Sciatic nerve (tissue), 2 donors: ENCODE data around the gene USP9Y. TPM values are rescaled to one million over a fixed set of nuclear protein-coding genes. Genes with fewer than 3 reads are reported as not detected.
"Not testable (repeated sequence)": the region's sequence is repeated elsewhere in the genome, so short reads cannot be mapped to it uniquely, and the experiment has no call there.

Experiments
- ATAC-seq: fragments of 200-7000 bp; cut with Tn5 transposase; one replicate; pipeline ENCODE4 v1.9.1; 2020; ENCODE audit warnings: mild to moderate bottlenecking, moderate library complexity
- DNase-seq: peaks from one replicate; pipeline ENCODE4 v3.0.0-alpha.2; 2020; ENCODE audit warnings: low spot score
- intact Hi-C: fragments of 100-400 bp; cut with DNase I; formaldehyde crosslinking; loops from one replicate; pipeline ENCODE4 v1.14.2; 2022
- total RNA-seq: library from RNA; stranded (reverse); fragmentation: NEBNext Ultra II Directional; extraction: Animal tissue kit (Norgen Biotek cat#: 25700); gene quantifications from one replicate; pipeline ENCODE4 v1.2.1, GENCODE V29; 2021
- donor health status: DM: no; HTN: no; CAD: no.
- donor health status: DM: no; HTN: no; CAD: no.

USP9Y gene, protein sequence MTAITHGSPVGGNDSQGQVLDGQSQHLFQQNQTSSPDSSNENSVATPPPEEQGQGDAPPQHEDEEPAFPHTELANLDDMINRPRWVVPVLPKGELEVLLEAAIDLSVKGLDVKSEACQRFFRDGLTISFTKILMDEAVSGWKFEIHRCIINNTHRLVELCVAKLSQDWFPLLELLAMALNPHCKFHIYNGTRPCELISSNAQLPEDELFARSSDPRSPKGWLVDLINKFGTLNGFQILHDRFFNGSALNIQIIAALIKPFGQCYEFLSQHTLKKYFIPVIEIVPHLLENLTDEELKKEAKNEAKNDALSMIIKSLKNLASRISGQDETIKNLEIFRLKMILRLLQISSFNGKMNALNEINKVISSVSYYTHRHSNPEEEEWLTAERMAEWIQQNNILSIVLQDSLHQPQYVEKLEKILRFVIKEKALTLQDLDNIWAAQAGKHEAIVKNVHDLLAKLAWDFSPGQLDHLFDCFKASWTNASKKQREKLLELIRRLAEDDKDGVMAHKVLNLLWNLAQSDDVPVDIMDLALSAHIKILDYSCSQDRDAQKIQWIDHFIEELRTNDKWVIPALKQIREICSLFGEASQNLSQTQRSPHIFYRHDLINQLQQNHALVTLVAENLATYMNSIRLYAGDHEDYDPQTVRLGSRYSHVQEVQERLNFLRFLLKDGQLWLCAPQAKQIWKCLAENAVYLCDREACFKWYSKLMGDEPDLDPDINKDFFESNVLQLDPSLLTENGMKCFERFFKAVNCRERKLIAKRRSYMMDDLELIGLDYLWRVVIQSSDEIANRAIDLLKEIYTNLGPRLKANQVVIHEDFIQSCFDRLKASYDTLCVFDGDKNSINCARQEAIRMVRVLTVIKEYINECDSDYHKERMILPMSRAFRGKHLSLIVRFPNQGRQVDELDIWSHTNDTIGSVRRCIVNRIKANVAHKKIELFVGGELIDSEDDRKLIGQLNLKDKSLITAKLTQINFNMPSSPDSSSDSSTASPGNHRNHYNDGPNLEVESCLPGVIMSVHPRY (N-terminal part only)
- total RNA-seq = not detected

DNA sequence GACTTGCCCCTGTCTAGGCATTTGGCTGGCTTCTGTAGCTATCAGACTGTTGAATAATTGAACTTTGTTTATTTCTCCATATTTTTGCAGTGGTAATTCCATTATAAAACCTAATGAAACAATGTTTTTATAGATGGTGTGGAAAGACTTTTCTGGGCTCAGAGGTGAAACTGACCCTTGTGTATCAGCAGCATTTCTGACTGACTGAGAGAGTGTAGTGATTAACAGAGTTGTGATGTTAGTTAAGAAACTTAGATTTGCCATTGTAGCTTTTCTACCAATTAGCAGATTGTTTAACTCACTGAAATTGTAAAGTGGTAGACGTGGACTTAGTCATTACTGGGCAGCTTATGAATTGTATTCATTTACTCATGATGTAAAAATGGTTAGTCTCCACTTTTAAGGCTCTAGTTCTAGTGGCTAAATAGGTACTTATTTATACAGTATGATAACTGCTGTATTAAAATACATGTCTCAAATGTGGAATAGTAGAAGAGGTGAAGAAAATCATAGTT, at the start of gene USP9Y:
Gene USP9Y (plus strand): TSS at position 51 of the 515 bp plus-strand sequence. CDS start 8,217 bp downstream, outside the sequence.
- ATAC-seq = no peak
- intact Hi-C loops = no loop called here
- DNase-seq = no peak

DNA sequence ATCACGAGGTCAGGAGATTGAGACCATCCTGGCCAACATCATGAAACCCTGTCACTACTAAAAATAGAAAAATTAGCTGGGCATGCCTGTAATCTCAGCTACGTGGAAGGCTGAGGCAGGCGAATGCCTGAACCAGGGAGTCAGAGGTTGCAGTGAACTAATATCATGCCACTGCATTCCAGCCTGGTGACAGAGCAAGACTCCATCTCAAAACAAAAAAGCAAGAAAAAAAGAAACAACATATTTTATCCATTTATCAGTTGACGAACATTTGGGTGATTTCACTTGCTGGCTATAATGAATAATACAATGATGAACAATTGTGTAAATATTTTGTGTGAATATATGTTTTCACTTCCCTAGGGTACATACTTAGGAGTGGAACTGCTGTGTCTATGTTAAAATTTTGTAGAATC, 49.4 kb upstream of the USP9Y start:
- no peak for DNase-seq
- intact Hi-C loops = no loop called here
- no peak for ATAC-seq

GRCh38 chrY:12661745-12662681, 39.0 kb upstream of the USP9Y start:
- intact Hi-C loops = no loop called here
- DNase-seq (no peak), ATAC-seq (no peak)

GRCh38 chrY:12662745-12663591, 38.1 kb upstream of the USP9Y start:
- DNase-seq = no peak
- intact Hi-C loops = no loop called here
- ATAC-seq = no peak

GRCh38 chrY:12663845-12664244, 37.2 kb upstream of the USP9Y start:
- intact Hi-C loops = not testable (repeated sequence)

GRCh38 chrY:12678111-12678510, 22.9 kb upstream of the USP9Y start:
- ATAC-seq (no peak), DNase-seq (no peak)
- intact Hi-C loops = no loop called here

More at GRCh38 chrY:12663845-12664244, 37.2 kb upstream of the USP9Y start:
- not testable (repeated sequence) for ATAC-seq, DNase-seq

DNA sequence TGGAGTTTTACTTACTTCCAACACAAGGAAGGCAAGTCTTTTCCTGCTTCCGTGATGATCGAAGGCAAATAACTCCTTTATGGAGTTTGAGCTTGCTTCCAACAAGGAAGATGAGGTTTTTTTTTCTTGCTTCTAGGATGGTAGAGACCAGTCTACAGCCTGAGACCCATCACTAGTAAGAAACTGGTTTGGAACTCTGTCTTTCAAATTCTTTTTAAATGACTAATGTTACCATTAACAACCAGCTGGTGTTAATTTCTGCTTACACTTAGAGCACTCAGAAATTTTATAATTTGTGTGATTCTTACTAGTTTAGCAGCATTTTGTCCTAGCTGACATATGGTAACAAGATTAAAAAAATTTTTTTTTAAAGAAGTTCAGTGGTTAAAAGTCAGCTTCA, 19.5 kb upstream of the USP9Y start:
- ATAC-seq (no peak), DNase-seq (no peak)
- intact Hi-C loops = no loop called here

DNA sequence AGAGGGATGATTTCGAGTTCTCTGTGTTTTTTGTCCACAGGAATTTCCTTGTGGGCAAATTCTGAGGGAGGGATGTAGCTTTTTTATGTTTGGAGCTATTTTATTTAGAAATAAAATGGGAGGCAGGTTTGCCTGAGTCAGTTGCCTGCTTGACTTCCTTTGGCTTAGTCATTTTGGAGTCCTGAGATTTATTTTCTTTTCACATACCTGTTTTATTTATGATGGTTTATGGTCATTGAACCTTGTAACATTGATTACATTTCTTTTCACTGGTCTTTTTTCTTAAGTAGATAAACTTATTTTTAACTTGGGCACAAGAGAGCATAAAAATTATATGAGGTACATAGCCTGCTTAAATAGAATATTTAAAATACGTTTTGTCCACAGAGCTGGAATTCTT, 12.7 kb upstream of the USP9Y start:
- intact Hi-C loops = no loop called here
- ATAC-seq (no peak), DNase-seq (no peak)

GRCh38 chrY:12700087-12700486, 944 bp upstream of the USP9Y start:
- ATAC-seq = no peak
- intact Hi-C loops = no loop called here
- DNase-seq = no peak

GRCh38 chrY:12702174-12702573, 1.1 kb downstream of the USP9Y start:
- intact Hi-C loops = no loop called here
- no peak for ATAC-seq
- no peak for DNase-seq

GRCh38 chrY:12710460-12710859, 9.4 kb downstream of the USP9Y start:
- DNase-seq = no peak
- intact Hi-C loops = no loop called here
- ATAC-seq = no peak

DNA sequence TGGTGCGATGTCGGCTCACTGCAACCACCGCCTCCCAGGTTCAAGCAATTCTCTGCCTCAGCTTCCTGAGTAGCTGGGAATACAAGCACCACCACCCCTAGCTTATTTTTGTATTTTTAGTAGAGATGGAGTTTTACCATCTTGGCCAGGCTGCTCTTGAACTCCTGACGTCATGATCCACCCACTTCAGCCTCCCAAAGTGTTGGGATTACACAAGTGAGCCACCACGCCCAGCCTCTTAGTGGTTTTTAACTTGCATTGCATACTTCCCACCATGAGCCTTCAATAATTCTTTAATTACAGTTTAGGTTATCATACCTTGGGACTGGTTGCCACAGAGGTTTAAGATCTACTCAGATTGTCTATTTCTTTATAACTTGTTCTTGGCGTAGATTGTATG, 14.3 kb downstream of the USP9Y start:
- ATAC-seq = no peak
- DNase-seq = no peak
- intact Hi-C loops = no loop called here

GRCh38 chrY:12729746-12730145, 28.7 kb downstream of the USP9Y start:
- intact Hi-C loops = no loop called here
- no peak for DNase-seq
- no peak for ATAC-seq

GRCh38 chrY:12733625-12734024, 32.6 kb downstream of the USP9Y start:
- no peak for ATAC-seq

DNA sequence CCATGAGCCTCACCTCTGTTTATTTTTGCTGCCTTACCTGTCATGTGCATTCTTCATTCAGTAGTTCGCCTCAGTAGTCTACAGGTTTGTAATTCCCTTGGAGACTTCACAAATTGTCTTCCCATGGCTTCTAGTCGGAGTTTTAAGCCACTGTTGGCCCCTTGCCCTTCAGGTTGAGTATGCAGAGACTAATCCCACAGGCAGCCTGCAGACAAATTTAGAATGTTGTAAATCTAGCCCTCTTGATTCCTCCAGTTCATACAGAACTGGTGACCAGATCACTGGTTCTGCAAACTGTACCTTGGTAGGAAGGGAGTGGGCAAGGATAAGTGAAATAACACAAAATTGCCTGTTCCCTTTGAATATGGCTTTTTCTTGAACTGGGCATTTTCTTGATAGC, 33.0 kb downstream of the USP9Y start:
- intact Hi-C loops = no loop called here
- DNase-seq (no peak), ATAC-seq (no peak)

More at GRCh38 chrY:12733625-12734024, 32.6 kb downstream of the USP9Y start:
- intact Hi-C loops = no loop called here
- DNase-seq = no peak

GRCh38 chrY:12741414-12741813, 40.4 kb downstream of the USP9Y start:
- DNase-seq = no peak
- intact Hi-C loops = no loop called here

GRCh38 chrY:12742725-12743124, 41.7 kb downstream of the USP9Y start:
- DNase-seq = no peak
- intact Hi-C loops = no loop called here
- ATAC-seq = no peak

More at GRCh38 chrY:12741414-12741813, 40.4 kb downstream of the USP9Y start:
- ATAC-seq = no peak

- DNase-seq (no peak), ATAC-seq (no peak)
- intact Hi-C loops = no loop called here
These were observed 43.1 kb downstream of the USP9Y start for GRCh38 chrY:12744091-12744490.
